Lower leg skin (tissue), 3 donors: ENCODE measurements around the gene TTLL1.

ENCODE experiments used
- POLR2A ChIP-seq, 2 donors: fragments of 450-650 bp; IDR thresholded peaks; one replicate each; pipeline ENCODE4 v1.6.1; 2016 to 2017; ENCODE audit warnings: antibody characterized with exemption in 2 of 2, mild to moderate bottlenecking in 1 of 2, moderate library complexity in 1 of 2
- TF ChIP-seq, protein P1 (sequence below), 3 donors: fragments of 450-650 bp; IDR thresholded peaks; one replicate each; pipeline ENCODE4 v1.5.1; 2016; ENCODE audit warnings: antibody characterized with exemption in 3 of 3, mild to moderate bottlenecking in 3 of 3, moderate library complexity in 2 of 3

DNA sequence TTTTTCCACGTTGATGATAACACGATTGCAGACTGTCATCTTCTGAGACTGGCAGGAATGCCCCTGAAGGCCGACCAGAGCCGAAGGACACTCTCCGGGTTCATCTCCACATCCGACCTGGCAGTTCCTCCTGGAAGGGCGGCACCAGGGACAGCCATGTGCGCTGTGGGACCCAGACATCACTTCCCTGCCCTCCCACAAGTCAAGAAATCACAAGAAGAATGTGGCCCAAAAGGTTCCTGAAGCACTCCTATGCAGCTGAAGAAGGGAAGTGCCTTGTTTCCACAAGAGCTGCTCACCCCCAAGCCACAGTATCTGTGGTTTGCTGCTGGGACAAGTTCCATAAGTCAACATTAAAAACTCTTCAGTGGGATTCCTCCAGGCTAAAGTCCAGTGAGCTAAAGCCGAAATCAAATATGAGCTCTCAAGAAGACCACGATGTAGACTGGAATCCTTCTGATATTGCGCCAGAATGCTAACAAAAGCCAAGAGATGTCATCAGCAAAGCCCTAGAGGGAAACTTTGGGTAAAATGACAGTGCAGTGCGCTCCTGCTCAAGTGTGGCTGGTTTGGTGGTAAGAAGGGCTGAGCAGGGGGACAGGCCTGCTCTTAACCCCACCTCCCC, 95.4 kb downstream of the TTLL1 start:
- TF ChIP-seq, protein P1, sequence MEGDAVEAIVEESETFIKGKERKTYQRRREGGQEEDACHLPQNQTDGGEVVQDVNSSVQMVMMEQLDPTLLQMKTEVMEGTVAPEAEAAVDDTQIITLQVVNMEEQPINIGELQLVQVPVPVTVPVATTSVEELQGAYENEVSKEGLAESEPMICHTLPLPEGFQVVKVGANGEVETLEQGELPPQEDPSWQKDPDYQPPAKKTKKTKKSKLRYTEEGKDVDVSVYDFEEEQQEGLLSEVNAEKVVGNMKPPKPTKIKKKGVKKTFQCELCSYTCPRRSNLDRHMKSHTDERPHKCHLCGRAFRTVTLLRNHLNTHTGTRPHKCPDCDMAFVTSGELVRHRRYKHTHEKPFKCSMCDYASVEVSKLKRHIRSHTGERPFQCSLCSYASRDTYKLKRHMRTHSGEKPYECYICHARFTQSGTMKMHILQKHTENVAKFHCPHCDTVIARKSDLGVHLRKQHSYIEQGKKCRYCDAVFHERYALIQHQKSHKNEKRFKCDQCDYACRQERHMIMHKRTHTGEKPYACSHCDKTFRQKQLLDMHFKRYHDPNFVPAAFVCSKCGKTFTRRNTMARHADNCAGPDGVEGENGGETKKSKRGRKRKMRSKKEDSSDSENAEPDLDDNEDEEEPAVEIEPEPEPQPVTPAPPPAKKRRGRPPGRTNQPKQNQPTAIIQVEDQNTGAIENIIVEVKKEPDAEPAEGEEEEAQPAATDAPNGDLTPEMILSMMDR (IDR thresholded peaks at IDR 0.05), result no peak
- TF ChIP-seq POLR2A (IDR thresholded peaks at IDR 0.05), result no peak
